Adrenal gland (tissue), 12 donors: ENCODE measurements around the gene ATP11A. TPM values are rescaled to one million over a fixed set of nuclear protein-coding genes. Genes with fewer than 3 reads are reported as not detected.
"Not testable (repeated sequence)": the region's sequence is repeated elsewhere in the genome, so short reads cannot be mapped to it uniquely, and the experiment has no call there.

Experiments used
- DNase-seq, 7 donors: peaks; one replicate each; pipeline ENCODE4 v3.0.0-alpha.2; 2019 to 2020
- H3K27ac ChIP-seq, 5 donors: fragments of 200-600 bp; sonication (generic) in 4 of 5; 1 replicate in 3 of 5; 2 replicates in 2 of 5; pipeline versions ENCODE4 v1.5.1 to v1.8.0; 2016 to 2020; ENCODE audit warnings: mild to moderate bottlenecking in 1 of 5
- H3K27me3 ChIP-seq: fragments of 200-600 bp; 2 replicates; pipeline ENCODE4 v1.8.0; 2021
- H3K36me3 ChIP-seq, 2 donors: fragments of 200-600 bp; replicated peaks in 1 of 2; 1 replicate in 1 of 2; 2 replicates in 1 of 2; pipeline versions ENCODE4 v1.5.1 to v1.8.0; 2018 to 2022
- H3K4me1 ChIP-seq, 2 donors: fragments of 200-600 bp; replicated peaks in 1 of 2; 1 replicate in 1 of 2; 2 replicates in 1 of 2; pipeline versions ENCODE4 v1.5.1 to v1.8.0; 2018 to 2021
- H3K4me3 ChIP-seq, 4 donors: fragments of 200-600 bp; sonication (generic) in 3 of 4; one replicate each; pipeline ENCODE4 v1.5.1; 2016 to 2018
- H3K9me3 ChIP-seq, 3 donors: fragments of 200-600 bp; sonication (generic) in 1 of 3; replicated peaks in 1 of 3; 1 replicate in 2 of 3; 2 replicates in 1 of 3; pipeline versions ENCODE4 v1.5.1 to v1.8.0; 2016 to 2021
- POLR2A ChIP-seq, 2 donors: fragments of 450-650 bp; IDR thresholded peaks; one replicate each; pipeline ENCODE4 v1.6.1; 2017; ENCODE audit warnings: antibody characterized with exemption in 2 of 2, mild to moderate bottlenecking in 2 of 2, moderate library complexity in 1 of 2
- WGBS, 4 donors: extraction: QIAGEN DNeasy Blood & Tissue Kit in 2 of 4; methylation state at CpG; one replicate each; pipeline versions ENCODE4 v1.1.5 to v1.1.7; 2013 to 2017; 5-methylcytosine and 5-hydroxymethylcytosine counted together
- intact Hi-C, 2 donors: fragments of 100-400 bp; cut with DNase I; formaldehyde crosslinking; loops; one replicate each; pipeline versions ENCODE4 v1.14.1 to v1.15.0; 2022 to 2023
- polyA plus RNA-seq, 3 donors: library from polyadenylated mRNA; stranded (reverse); fragments of 200-250 nt in 2 of 3; fragments of 350-450 nt in 1 of 3; fragmentation: Illumina TruSeq in 1 of 3; extraction: RNeasy Lipid Tissue Mini Kit (QIAGEN cat#74804) in 1 of 3; gene quantifications; one replicate each; pipeline ENCODE4 v1.2.3, GENCODE V29; 2013 to 2014
- total RNA-seq, 9 donors: library from RNA; depleted of rRNA in 4 of 9; stranded (reverse); fragments of >200 nt in 4 of 9; fragments of 120-200 nt in 1 of 9; fragmentation: NEBNext Ultra II Directional in 1 of 9; extraction: Animal tissue kit (Norgen Biotek cat#: 25700) in 1 of 9; gene quantifications; one replicate each; pipeline versions ENCODE4 v1.1.0 to v1.2.4, GENCODE V29; 2013 to 2023
- TF ChIP-seq, protein P1 (sequence below), 6 experiments: fragments of 450-650 bp in 4 of 6; fragments of 200-600 bp in 2 of 6; sonication (generic) in 1 of 6; IDR thresholded peaks; 1 replicate in 5 of 6; 2 replicates in 1 of 6; pipeline versions ENCODE4 v1.5.1 to v1.8.0; 2016 to 2021; ENCODE audit warnings: antibody characterized with exemption in 6 of 6, mild to moderate bottlenecking in 2 of 6, moderate library complexity in 1 of 6
- donor health status: healthy with polysubstance abuse.
- donor health status: Bipolar disorder and iron deficiency.
- donor health status: DM: yes; HTN: yes; CAD: no.
- donor health status: DM: no; HTN: no; CAD: no.
- donor health status: DM: no; HTN: no; CAD: no.
- donor health status: DM: yes; HTN: yes; CAD: no.

Gene ATP11A
- total and polyA plus RNA-seq, 12 donors, result 6.0 to 94.1 (median 29.8) TPM

DNA sequence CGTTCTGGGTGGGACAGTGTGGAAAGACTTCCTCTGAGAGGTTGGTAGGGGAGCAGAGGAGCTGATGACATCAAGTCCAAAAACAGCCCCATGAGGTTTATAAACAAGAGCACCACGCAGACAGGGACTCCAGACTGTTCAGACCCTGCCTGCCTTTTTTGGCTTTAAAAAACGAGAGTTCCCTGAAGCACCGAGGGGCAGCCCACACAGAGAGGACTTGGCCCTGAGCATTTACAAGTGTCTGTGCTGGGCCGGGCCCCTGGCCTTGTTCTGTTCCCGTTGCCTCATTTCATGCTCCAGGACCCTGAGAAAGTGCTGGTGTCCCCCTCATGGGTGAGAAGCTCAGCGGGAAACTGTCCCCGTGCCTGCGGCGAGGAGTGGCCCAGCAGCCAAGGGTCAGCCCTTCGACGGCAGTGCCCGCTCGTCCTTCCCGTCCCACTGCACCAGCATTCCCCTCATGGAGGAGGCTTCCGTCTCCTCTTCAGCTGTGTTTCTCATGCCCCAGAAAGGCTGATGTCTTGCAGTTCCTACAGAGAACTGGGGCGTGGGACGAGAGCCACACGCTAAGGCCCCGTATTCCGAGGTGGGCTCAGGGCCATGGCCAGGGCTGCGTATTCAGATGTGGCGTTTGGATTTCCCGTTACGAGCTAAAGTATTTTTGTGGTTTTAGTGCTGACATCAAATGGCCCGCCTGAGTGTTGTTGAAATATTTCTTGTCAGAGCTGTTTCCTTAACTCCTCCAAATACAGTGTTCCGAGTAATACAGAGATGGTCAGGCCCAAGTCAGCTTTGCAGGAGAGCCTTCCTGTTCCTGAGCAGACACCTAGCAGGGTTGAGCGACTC lies 93.5 kb downstream of the ATP11A start:
- no peak overlapping the region for H3K4me3 ChIP-seq
- DNase-seq, result peak in 1 of 7 donors; percentile 48
- H3K27ac ChIP-seq, result peak overlapping the region; percentile 37 to 91 (median 78)
- intact Hi-C loops, result no loop called here
- H3K4me1 ChIP-seq, result peaks cover 12 to 18% of the 10 kb centered on the region in 2 donors
- 68 to 75% (median 72%) methylated on average over 17 to 28 of the region's 28 CpGs for WGBS, 4 donors
- TF ChIP-seq, protein P1, sequence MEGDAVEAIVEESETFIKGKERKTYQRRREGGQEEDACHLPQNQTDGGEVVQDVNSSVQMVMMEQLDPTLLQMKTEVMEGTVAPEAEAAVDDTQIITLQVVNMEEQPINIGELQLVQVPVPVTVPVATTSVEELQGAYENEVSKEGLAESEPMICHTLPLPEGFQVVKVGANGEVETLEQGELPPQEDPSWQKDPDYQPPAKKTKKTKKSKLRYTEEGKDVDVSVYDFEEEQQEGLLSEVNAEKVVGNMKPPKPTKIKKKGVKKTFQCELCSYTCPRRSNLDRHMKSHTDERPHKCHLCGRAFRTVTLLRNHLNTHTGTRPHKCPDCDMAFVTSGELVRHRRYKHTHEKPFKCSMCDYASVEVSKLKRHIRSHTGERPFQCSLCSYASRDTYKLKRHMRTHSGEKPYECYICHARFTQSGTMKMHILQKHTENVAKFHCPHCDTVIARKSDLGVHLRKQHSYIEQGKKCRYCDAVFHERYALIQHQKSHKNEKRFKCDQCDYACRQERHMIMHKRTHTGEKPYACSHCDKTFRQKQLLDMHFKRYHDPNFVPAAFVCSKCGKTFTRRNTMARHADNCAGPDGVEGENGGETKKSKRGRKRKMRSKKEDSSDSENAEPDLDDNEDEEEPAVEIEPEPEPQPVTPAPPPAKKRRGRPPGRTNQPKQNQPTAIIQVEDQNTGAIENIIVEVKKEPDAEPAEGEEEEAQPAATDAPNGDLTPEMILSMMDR (IDR thresholded peaks at IDR 0.05), result no peak
- TF ChIP-seq POLR2A (IDR thresholded peaks at IDR 0.05), result no peak
- H3K9me3 ChIP-seq, result no peaks in the 10 kb centered on the region
- H3K27me3 ChIP-seq, result no peaks in the 10 kb centered on the region
- no peaks in the 10 kb centered on the region for H3K36me3 ChIP-seq

DNA sequence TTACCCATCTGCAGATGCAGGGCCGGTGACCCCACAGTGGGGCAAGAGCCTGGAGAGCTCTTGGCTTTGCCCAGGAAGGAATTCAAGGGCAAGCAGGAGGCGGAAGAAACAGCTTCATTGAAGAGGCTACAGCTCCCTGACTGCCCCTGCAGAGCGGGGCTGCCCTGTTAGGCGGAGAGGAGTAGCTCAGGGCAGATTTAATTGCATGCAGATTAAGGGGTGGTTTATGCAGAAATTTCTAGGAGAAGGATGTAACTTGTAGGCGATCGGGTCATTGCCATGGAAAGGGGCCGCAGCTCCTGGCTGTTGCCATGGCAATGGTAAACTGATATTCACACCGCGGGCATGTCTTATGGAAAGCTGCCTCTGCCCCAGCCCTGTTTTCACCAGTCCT lies 94.1 kb downstream of the ATP11A start:
- 88 to 93% (median 90%) methylated on average over 5 to 9 of the region's 9 CpGs for WGBS, 4 donors
- TF ChIP-seq, protein P1 (IDR thresholded peaks at IDR 0.05), result no peak

DNA sequence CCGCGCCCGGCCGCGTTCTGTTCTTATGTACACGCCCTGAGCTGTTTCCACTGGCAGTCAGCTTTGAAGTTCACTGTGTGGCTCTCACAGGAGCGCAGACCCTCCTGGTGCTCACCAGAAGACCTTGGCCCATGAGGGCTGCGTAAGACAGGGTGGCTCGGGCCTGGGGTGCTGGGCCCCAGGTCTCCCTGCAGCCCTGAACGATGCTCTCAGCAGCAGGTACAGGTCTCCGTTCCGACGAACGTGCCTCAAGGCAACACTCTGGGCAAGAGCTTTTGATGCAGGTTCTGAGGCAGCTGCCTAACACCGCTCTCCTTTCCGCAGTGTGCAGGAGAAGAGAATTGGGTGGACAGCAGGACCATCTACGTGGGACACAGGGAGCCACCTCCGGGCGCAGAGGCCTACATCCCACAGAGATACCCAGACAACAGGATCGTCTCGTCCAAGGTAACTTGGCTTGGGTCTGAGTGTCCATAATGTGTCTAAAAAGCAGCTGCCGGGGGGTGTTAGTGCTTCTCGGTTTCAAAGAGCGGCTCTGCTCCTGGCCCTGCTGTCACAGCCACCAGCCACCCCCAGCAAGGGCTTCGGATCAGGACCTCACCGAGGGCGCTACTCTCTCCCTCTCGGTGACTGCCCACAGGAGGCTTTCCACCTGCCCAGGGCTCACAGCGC lies 95.1 kb downstream of the ATP11A start:
- intact Hi-C loops, result no loop called here
- Histone ChIP-seq H3K27me3 (no peaks in the 10 kb centered on the region), H3K9me3 (no peaks in the 10 kb centered on the region), H3K27ac (no peak overlapping the region), H3K4me1 (peaks cover 12 to 18% of the 10 kb centered on the region in 2 donors), H3K36me3 (no peaks in the 10 kb centered on the region), H3K4me3 (no peak overlapping the region)
- TF ChIP-seq, protein P1 (IDR thresholded peaks at IDR 0.05), result no peak
- TF ChIP-seq POLR2A (IDR thresholded peaks at IDR 0.05), result no peak
- DNase-seq, result peak in 2 of 7 donors; percentile 9 to 38
- WGBS, 4 donors, result 98 to 99% (median 99%) methylated on average over 20 to 29 of the region's 29 CpGs

More for the DNA sequence above, 94.1 kb downstream of the ATP11A start:
- peak in 2 of 7 donors; percentile 18 to 43 for DNase-seq
- Histone ChIP-seq H3K4me3 (no peak overlapping the region), H3K27ac (peak overlapping the region in 1 of 5 donors; percentile 91), H3K36me3 (no peaks in the 10 kb centered on the region), H3K4me1 (peaks cover 12 to 18% of the 10 kb centered on the region in 2 donors), H3K9me3 (no peaks in the 10 kb centered on the region), H3K27me3 (no peaks in the 10 kb centered on the region)
- intact Hi-C loops, result no loop called here

DNA sequence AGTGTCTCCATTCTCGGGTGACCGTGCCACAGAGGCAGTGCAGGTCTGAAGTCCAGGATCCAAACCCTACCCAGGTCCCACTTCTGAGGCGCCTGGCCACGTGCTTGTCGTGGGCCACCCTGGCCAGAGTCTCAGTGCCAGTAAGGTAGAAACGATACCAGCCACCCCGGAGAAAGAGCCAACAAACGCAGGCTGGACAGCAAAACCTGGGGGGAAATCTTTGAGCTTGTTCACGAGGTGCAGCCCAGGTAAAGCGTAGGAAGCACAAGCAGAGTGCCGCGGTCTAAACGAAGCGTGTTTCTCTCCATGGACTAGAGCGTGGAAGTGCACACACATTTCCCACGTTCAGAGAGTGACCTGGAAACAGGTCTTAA lies 95.6 kb downstream of the ATP11A start:
- H3K36me3 ChIP-seq, result no peaks in the 10 kb centered on the region
- WGBS, 4 donors, result 93 to 98% (median 97%) methylated on average over 11 to 16 of the region's 16 CpGs
- no peaks in the 10 kb centered on the region for H3K9me3 ChIP-seq
- TF ChIP-seq, protein P1 (IDR thresholded peaks at IDR 0.05), result no peak
- TF ChIP-seq POLR2A (IDR thresholded peaks at IDR 0.05), result no peak
- no peak overlapping the region for H3K27ac ChIP-seq
- H3K4me1 ChIP-seq, result peaks cover 12 to 18% of the 10 kb centered on the region in 2 donors
- intact Hi-C loops, result no loop called here
- no peak overlapping the region for H3K4me3 ChIP-seq
- DNase-seq, result peak in 2 of 7 donors; percentile 13 to 34
- H3K27me3 ChIP-seq, result no peaks in the 10 kb centered on the region

DNA sequence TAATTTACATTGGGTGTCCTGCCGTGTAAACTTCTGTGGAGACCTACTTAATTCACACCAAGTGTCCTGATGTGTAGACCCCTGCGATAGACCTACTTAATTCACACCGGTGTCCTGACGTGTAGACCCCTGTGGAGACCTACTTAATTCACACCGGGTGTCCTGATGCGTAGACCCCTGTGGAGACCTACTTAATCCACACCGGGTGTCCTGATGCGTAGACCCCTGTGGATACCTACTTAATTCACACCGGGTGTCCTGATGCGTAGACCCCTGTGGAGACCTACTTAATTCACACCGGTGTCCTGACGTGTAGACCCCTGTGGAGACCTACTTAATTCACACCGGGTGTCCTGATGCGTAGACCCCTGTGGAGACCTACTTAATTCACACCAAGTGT lies 97.0 kb downstream of the ATP11A start:
- H3K4me3 ChIP-seq, H3K36me3 ChIP-seq, H3K27ac ChIP-seq, H3K9me3 ChIP-seq, H3K27me3 ChIP-seq, intact Hi-C loops: not testable (repeated sequence)
- peaks cover 7 to 13% of the 10 kb centered on the region in 2 donors for H3K4me1 ChIP-seq
- 89 to 98% (median 93%) methylated on average over 11 to 14 of the region's 14 CpGs for WGBS, 4 donors
- peak in 1 of 7 donors; percentile 38 for DNase-seq
